B cell (primary cell): ENCODE data around the gene BIVM. TPM values are rescaled to one million over a fixed set of nuclear protein-coding genes. Genes with fewer than 3 reads are reported as not detected.

ENCODE experiments used
- ATAC-seq: fragments of 200-7000 bp; cut with Tn5 transposase; one replicate; pipeline ENCODE4 v1.10.0; 2021; ENCODE audit warnings: low read depth, mild to moderate bottlenecking, moderate number of reproducible peaks, moderate library complexity
- CTCF ChIA-PET: fragments of 350-600 bp; sonication (Branson Sonifier 250); formaldehyde crosslinking; loops from one replicate; lab custom pipeline; 2021; ENCODE audit warnings: antibody characterized with exemption, inconsistent platforms; lab: Charles Lee
- POLR2A ChIA-PET: fragments of 350-600 bp; sonication (Branson Sonifier 250); formaldehyde crosslinking; loops from one replicate; lab custom pipeline; 2021; ENCODE audit warnings: antibody characterized with exemption; lab: Charles Lee
- DNase-seq: peaks from one replicate; pipeline ENCODE4 v3.0.0; 2013
- H2AFZ ChIP-seq: 2 replicates; pipeline ENCODE4 v1.6.1; 2012; ENCODE audit warnings: mild to moderate bottlenecking, low read depth, low read length; ENCODE audit not compliant: insufficient read depth, poor library complexity, severe bottlenecking
- H3K27ac ChIP-seq, 2 donors: 1 replicate in 1 of 2; 2 replicates in 1 of 2; pipeline ENCODE4 v1.5.1; 2012 to 2013; ENCODE audit warnings: low read length in 2 of 2, mild to moderate bottlenecking in 2 of 2, moderate library complexity in 1 of 2
- H3K27me3 ChIP-seq, 4 experiments: fragments of 200-600 bp in 1 of 4; sonication (generic) in 1 of 4; replicated peaks in 1 of 4; 1 replicate in 2 of 4; 2 replicates in 2 of 4; pipeline versions ENCODE4 v1.6.1 to v1.7.0; 2013 to 2016; ENCODE audit warnings: low read length in 3 of 4, mild to moderate bottlenecking in 2 of 4, mixed read lengths in 1 of 4, moderate library complexity in 1 of 4; ENCODE audit not compliant: insufficient read depth in 4 of 4, control insufficient read depth in 3 of 4; ENCODE audit errors: control extremely low read depth in 1 of 4
- H3K36me3 ChIP-seq, 2 experiments: replicated peaks in 1 of 2; 1 replicate in 1 of 2; 2 replicates in 1 of 2; pipeline versions ENCODE4 v1.6.1 to v1.7.1; 2013; ENCODE audit warnings: low read length in 1 of 2; ENCODE audit not compliant: insufficient read depth in 2 of 2, control insufficient read depth in 1 of 2; ENCODE audit errors: control extremely low read depth in 1 of 2, extremely low read depth in 1 of 2
- H3K4me1 ChIP-seq, 2 donors: fragments of 200-600 bp in 1 of 2; sonication (generic) in 1 of 2; 1 replicate in 1 of 2; 2 replicates in 1 of 2; pipeline versions ENCODE4 v1.5.1 to v1.6.1; 2013 to 2017; ENCODE audit warnings: low read length in 2 of 2; ENCODE audit not compliant: control insufficient read depth in 2 of 2, insufficient read depth in 2 of 2
- H3K4me2 ChIP-seq: replicated peaks from 2 replicates; pipeline ENCODE3; 2012; ENCODE audit warnings: mild to moderate bottlenecking, low read depth, low read length; ENCODE audit not compliant: poor library complexity, severe bottlenecking
- H3K4me3 ChIP-seq, 5 experiments: fragments of 200-600 bp in 1 of 5; sonication (generic) in 1 of 5; 1 replicate in 3 of 5; 2 replicates in 2 of 5; pipeline versions ENCODE4 v1.5.1 to v1.7.0; 2011 to 2016; ENCODE audit warnings: low read length in 4 of 5, mild to moderate bottlenecking in 4 of 5, low read depth in 2 of 5, control low read depth in 1 of 5, moderate library complexity in 1 of 5; ENCODE audit not compliant: insufficient read depth in 1 of 5; ENCODE audit errors: control extremely low read depth in 1 of 5, extremely low read depth in 1 of 5
- H3K79me2 ChIP-seq: fragments of 200-600 bp; sonication (generic); one replicate; pipeline ENCODE4 v1.6.0; 2016; ENCODE audit warnings: low read length; ENCODE audit not compliant: control insufficient read depth, insufficient read depth
- H3K9ac ChIP-seq: fragments of 200-600 bp; sonication (generic); 2 replicates; pipeline ENCODE4 v1.6.1; 2017; ENCODE audit warnings: mild to moderate bottlenecking, low read length, moderate library complexity
- H3K9me3 ChIP-seq, 3 donors: one replicate each; pipeline versions ENCODE4 v1.6.1 to v1.7.1; 2013; ENCODE audit warnings: low read length in 2 of 3; ENCODE audit not compliant: control insufficient read depth in 2 of 3, insufficient read depth in 1 of 3; ENCODE audit errors: control extremely low read depth in 1 of 3
- H4K20me1 ChIP-seq: 2 replicates; pipeline ENCODE4 v1.6.0; 2012; ENCODE audit warnings: mild to moderate bottlenecking, low read length; ENCODE audit not compliant: insufficient read depth, control insufficient read depth, poor library complexity, severe bottlenecking
- H3K27ac Mint-ChIP-seq: one replicate; pipeline ENCODE4 v1.8.0; 2021; ENCODE audit warnings: mixed read lengths
- H3K27me3 Mint-ChIP-seq: one replicate; pipeline ENCODE4 v1.8.0; 2021; ENCODE audit warnings: mixed read lengths
- H3K4me1 Mint-ChIP-seq: one replicate; pipeline ENCODE4 v1.8.0; 2021; ENCODE audit warnings: mixed read lengths
- H3K4me3 Mint-ChIP-seq: one replicate; pipeline ENCODE4 v1.8.0; 2021; ENCODE audit warnings: mixed read lengths
- H3K9me3 Mint-ChIP-seq: one replicate; pipeline ENCODE4 v1.8.0; 2022; ENCODE audit warnings: mixed read lengths; ENCODE audit not compliant: insufficient read depth
- EZH2 ChIP-seq: IDR thresholded peaks from 2 replicates; pipeline ENCODE4 v1.6.1; 2012; ENCODE audit warnings: borderline replicate concordance, low read depth, mild to moderate bottlenecking, moderate library complexity, low read length; ENCODE audit not compliant: insufficient read depth, poor library complexity, severe bottlenecking
- WGBS: methylation state at CpG from one replicate; pipeline ENCODE4 v1.1.5; 2013; ENCODE audit warnings: missing lambda C conversion rate; ENCODE audit not compliant: insufficient coverage; 5-methylcytosine and 5-hydroxymethylcytosine counted together
- intact Hi-C: fragments of 100-400 bp; cut with micrococcal nuclease; formaldehyde crosslinking; loops from one replicate; pipeline ENCODE4 v1.10.0; 2022
- polyA plus RNA-seq: library from polyadenylated mRNA; depleted of rRNA; stranded (reverse); fragments of >200 nt; gene quantifications from 2 replicates; pipeline ENCODE4 v1.2.3, GENCODE V29; 2012
- total RNA-seq, 2 donors: library from RNA; stranded (reverse); fragments of 120-200 nt in 1 of 2; gene quantifications; 1 replicate in 1 of 2; 2 replicates in 1 of 2; pipeline versions ENCODE4 v1.2.3 to v1.2.4, GENCODE V29; 2013 to 2022
- TF ChIP-seq, protein P1 (sequence below): fragments of 200-600 bp; IDR thresholded peaks from one replicate; pipeline ENCODE4 v1.8.0; 2022; ENCODE audit warnings: antibody characterized with exemption, mild to moderate bottlenecking

The BIVM gene
- total and polyA plus RNA-seq, 2 donors (not counting 1 experiment from before 2014, with no cell fraction given), result 1.0 to 3.6 TPM

DNA sequence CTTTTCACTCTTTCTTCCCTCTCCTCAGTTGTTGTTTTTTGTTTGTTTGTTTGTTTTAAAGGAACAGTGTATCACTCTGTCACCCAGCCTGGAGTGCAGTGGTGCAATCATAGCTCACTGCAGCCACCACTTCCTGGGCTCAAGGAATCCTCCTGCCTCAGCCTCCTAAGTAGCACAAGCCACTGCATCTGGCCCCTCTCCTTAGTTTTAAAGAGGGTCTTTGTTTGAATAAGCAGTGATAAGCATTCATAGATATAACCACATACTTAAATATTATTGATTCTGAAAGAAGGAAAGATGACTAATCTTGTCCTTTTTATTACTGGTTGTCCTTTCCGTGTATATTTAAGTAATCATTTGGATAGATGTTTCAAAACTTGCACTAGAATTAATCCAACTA lies 73.6 kb downstream of the BIVM start:
- Histone ChIP-seq H3K4me2 (no peak overlapping the region), H3K27me3 (no peaks in the 10 kb centered on the region), H3K27ac (no peak overlapping the region), H3K9me3 (no peaks in the 10 kb centered on the region), H4K20me1 (peaks cover 14% of the 10 kb centered on the region), H3K4me3 (no peak overlapping the region), H3K4me1 (peaks cover 0 to 4% of the 10 kb centered on the region in 2 donors), H3K36me3 (peaks cover 10 to 67% of the 10 kb centered on the region in 2 experiments), H3K9ac (no peak overlapping the region), H2AFZ (no peak overlapping the region), H3K79me2 (peaks cover 7% of the 10 kb centered on the region)
- H3K27me3 Mint-ChIP-seq, result no peaks in the 10 kb centered on the region
- no peak overlapping the region for H3K4me3 Mint-ChIP-seq
- ATAC-seq, result no peak
- no CpG with 5 or more reads among the region's 1 CpG for WGBS
- H3K4me1 Mint-ChIP-seq, result peaks cover 7% of the 10 kb centered on the region
- no peak for TF ChIP-seq EZH2
- TF ChIP-seq, protein P1, sequence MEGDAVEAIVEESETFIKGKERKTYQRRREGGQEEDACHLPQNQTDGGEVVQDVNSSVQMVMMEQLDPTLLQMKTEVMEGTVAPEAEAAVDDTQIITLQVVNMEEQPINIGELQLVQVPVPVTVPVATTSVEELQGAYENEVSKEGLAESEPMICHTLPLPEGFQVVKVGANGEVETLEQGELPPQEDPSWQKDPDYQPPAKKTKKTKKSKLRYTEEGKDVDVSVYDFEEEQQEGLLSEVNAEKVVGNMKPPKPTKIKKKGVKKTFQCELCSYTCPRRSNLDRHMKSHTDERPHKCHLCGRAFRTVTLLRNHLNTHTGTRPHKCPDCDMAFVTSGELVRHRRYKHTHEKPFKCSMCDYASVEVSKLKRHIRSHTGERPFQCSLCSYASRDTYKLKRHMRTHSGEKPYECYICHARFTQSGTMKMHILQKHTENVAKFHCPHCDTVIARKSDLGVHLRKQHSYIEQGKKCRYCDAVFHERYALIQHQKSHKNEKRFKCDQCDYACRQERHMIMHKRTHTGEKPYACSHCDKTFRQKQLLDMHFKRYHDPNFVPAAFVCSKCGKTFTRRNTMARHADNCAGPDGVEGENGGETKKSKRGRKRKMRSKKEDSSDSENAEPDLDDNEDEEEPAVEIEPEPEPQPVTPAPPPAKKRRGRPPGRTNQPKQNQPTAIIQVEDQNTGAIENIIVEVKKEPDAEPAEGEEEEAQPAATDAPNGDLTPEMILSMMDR, result no peak
- no peak overlapping the region for H3K27ac Mint-ChIP-seq
- ChIA-PET CTCF (no interaction called here), POLR2A (no interaction called here)
- no peaks in the 10 kb centered on the region for H3K9me3 Mint-ChIP-seq
- intact Hi-C loops, result no loop called here
- DNase-seq, result no peak

GRCh38 chr13:102873653-102874052 lies 74.7 kb downstream of the BIVM start:
- H3K79me2 ChIP-seq, result peaks cover 7% of the 10 kb centered on the region
- Mint-ChIP-seq H3K4me3 (no peak overlapping the region), H3K9me3 (no peaks in the 10 kb centered on the region), H3K4me1 (peaks cover 7% of the 10 kb centered on the region), H3K27ac (no peak overlapping the region), H3K27me3 (no peaks in the 10 kb centered on the region)
- intact Hi-C loops, result no loop called here
- H3K9me3 ChIP-seq, result no peaks in the 10 kb centered on the region
- no peak for DNase-seq
- no peaks in the 10 kb centered on the region for H3K27me3 ChIP-seq
- no peak for ATAC-seq
- peaks cover 0 to 4% of the 10 kb centered on the region in 2 donors for H3K4me1 ChIP-seq
- no CpG with 5 or more reads among the region's 3 CpGs for WGBS
- H2AFZ ChIP-seq, result no peak overlapping the region
- no peak overlapping the region for H3K4me2 ChIP-seq
- peaks cover 14% of the 10 kb centered on the region for H4K20me1 ChIP-seq
- ChIA-PET POLR2A (no interaction called here), CTCF (interaction anchor here (1.0 to 1.6 kb wide), 2 partner anchors 12 to 25 kb away, joined by 3 read pairs; no protein-coding TSS in a partner anchor)
- no peak overlapping the region for H3K9ac ChIP-seq
- no peak overlapping the region for H3K4me3 ChIP-seq
- H3K27ac ChIP-seq, result no peak overlapping the region
- peaks cover 10 to 60% of the 10 kb centered on the region in 2 experiments for H3K36me3 ChIP-seq
- no peak for TF ChIP-seq EZH2
- TF ChIP-seq, protein P1, result no peak
